ENCODE measurements around the gene MCM3. TPM values are rescaled to one million over a fixed set of nuclear protein-coding genes. Genes with fewer than 3 reads are reported as not detected.

MCM3 gene
- total RNA-seq: 100 to 1,000 TPM; 217 to 220 TPM

- Mint-ChIP-seq H3K4me3 (no peak within 1 kb of the TSS), H3K36me3 (ENCODE audit: low read depth) (peaks cover 37% of the 10 kb centered on the region), H3K27me3 (ENCODE audit: low read depth) (no peaks in the 10 kb centered on the region), H3K4me1 (ENCODE audit: low read depth) (peaks cover 51% of the 10 kb centered on the region), H3K9me3 (ENCODE audit: insufficient read depth) (no peaks in the 10 kb centered on the region), H3K27ac (peak within 1 kb of the TSS; percentile 17)
- DNase-seq (peak; percentile 99), ATAC-seq (peak; percentile 98)
- CTCF ChIA-PET: interaction anchor here (0.8 to 9.6 kb wide), 33 partner anchors 8 to 391 kb away, joined by 3 to 305 read pairs (median 7); partner anchors contain the start of genes EFHC1, PAQR8 and TMEM14A
- POLR2A ChIA-PET: interaction anchor here (0.7 to 6.5 kb wide), 16 partner anchors 12 to 135 kb away, joined by 3 to 47 read pairs (median 5); partner anchors contain the start of gene PAQR8
Measured at GRCh38 chr6:52284460-52285176, at the start of gene MCM3. Gene MCM3 (minus strand): TSS chr6:52284742. CDS start chr6:52284674, 68 bp downstream.

GRCh38 chr6:52333840-52334200, 49.3 kb upstream of the MCM3 start:
- peak; percentile 33 for DNase-seq
- no peaks in the 10 kb centered on the region for H3K9me3 Mint-ChIP-seq (ENCODE audit: insufficient read depth)
- peak overlapping the region; percentile 37 for H3K4me3 Mint-ChIP-seq
- no peaks in the 10 kb centered on the region for H3K27me3 Mint-ChIP-seq (ENCODE audit: low read depth)
- no peaks in the 10 kb centered on the region for H3K36me3 Mint-ChIP-seq (ENCODE audit: low read depth)
- peak; percentile 85 for ATAC-seq
- POLR2A ChIA-PET: interaction anchor here (1.1 to 1.9 kb wide), 5 partner anchors 14 to 49 kb away, joined by 3 to 7 read pairs (median 3); partner anchors contain the start of genes MCM3 and PAQR8
- peaks cover 61% of the 10 kb centered on the region for H3K4me1 Mint-ChIP-seq (ENCODE audit: low read depth)
- H3K27ac Mint-ChIP-seq: peak overlapping the region; percentile 82
- CTCF ChIA-PET: interaction anchor here (0.9 to 3.3 kb wide), 5 partner anchors 25 to 49 kb away, joined by 3 to 15 read pairs (median 5); partner anchors contain the start of genes MCM3 and PAQR8

- H3K27ac Mint-ChIP-seq: no peak overlapping the region
- CTCF ChIA-PET: interaction anchor here (1.0 to 1.9 kb wide), 3 partner anchors 29 to 57 kb away, joined by 3 to 7 read pairs (median 4); partner anchors contain the start of gene MCM3
Measured at GRCh38 chr6:52331793-52332457, 47.4 kb upstream of the MCM3 start.

GRCh38 chr6:52330470-52330869, 45.9 kb upstream of the MCM3 start:
- CTCF ChIA-PET: interaction anchor here (1.2 to 1.9 kb wide), 3 partner anchors 10 to 59 kb away, joined by 3 to 7 read pairs (median 4); partner anchors contain the start of gene MCM3
- Mint-ChIP-seq H3K4me1 (ENCODE audit: low read depth) (peaks cover 29% of the 10 kb centered on the region), H3K27ac (no peak overlapping the region), H3K4me3 (no peak overlapping the region), H3K27me3 (ENCODE audit: low read depth) (no peaks in the 10 kb centered on the region), H3K36me3 (ENCODE audit: low read depth) (no peaks in the 10 kb centered on the region), H3K9me3 (ENCODE audit: insufficient read depth) (no peaks in the 10 kb centered on the region)
- ATAC-seq (no peak), DNase-seq (no peak)
- POLR2A ChIA-PET: no interaction called here

More at GRCh38 chr6:52331793-52332457, 47.4 kb upstream of the MCM3 start:
- no peak for DNase-seq
- Mint-ChIP-seq H3K4me3 (no peak overlapping the region), H3K9me3 (ENCODE audit: insufficient read depth) (no peaks in the 10 kb centered on the region), H3K27me3 (ENCODE audit: low read depth) (no peaks in the 10 kb centered on the region), H3K4me1 (ENCODE audit: low read depth) (peaks cover 43% of the 10 kb centered on the region), H3K36me3 (ENCODE audit: low read depth) (no peaks in the 10 kb centered on the region)
- POLR2A ChIA-PET: no interaction called here
- ATAC-seq: no peak

GRCh38 chr6:52328729-52329128, 44.2 kb upstream of the MCM3 start:
- Mint-ChIP-seq H3K36me3 (ENCODE audit: low read depth) (no peaks in the 10 kb centered on the region), H3K27ac (no peak overlapping the region), H3K4me3 (no peak overlapping the region), H3K9me3 (ENCODE audit: insufficient read depth) (no peaks in the 10 kb centered on the region), H3K27me3 (ENCODE audit: low read depth) (no peaks in the 10 kb centered on the region), H3K4me1 (ENCODE audit: low read depth) (peaks cover 13% of the 10 kb centered on the region)
- POLR2A ChIA-PET: interaction anchor here (1.6 kb wide), 1 partner anchor 21 kb away, joined by 3 read pairs; no protein-coding TSS in a partner anchor
- CTCF ChIA-PET: interaction anchor here (0.8 kb wide), 1 partner anchor 18 kb away, joined by 5 read pairs; no protein-coding TSS in a partner anchor
- ATAC-seq: no peak
- no peak for DNase-seq

- H3K9me3 Mint-ChIP-seq (ENCODE audit: insufficient read depth): no peaks in the 10 kb centered on the region
- H3K27me3 Mint-ChIP-seq (ENCODE audit: low read depth): no peaks in the 10 kb centered on the region
- peaks cover 9% of the 10 kb centered on the region for H3K4me1 Mint-ChIP-seq (ENCODE audit: low read depth)
- ChIA-PET CTCF (interaction anchor here (0.8 kb wide), 1 partner anchor 18 kb away, joined by 5 read pairs; no protein-coding TSS in a partner anchor), POLR2A (interaction anchor here (1.6 kb wide), 1 partner anchor 20 kb away, joined by 3 read pairs; no protein-coding TSS in a partner anchor)
- no peak overlapping the region for H3K27ac Mint-ChIP-seq
- ATAC-seq (no peak), DNase-seq (no peak)
- H3K36me3 Mint-ChIP-seq (ENCODE audit: low read depth): no peaks in the 10 kb centered on the region
- H3K4me3 Mint-ChIP-seq: no peak overlapping the region
Measured at GRCh38 chr6:52328303-52328662, 43.7 kb upstream of the MCM3 start.

- POLR2A ChIA-PET: no interaction called here
- CTCF ChIA-PET: interaction anchor here (1.0 to 1.5 kb wide), 2 partner anchors 11 to 40 kb away, joined by 4 read pairs; no protein-coding TSS in a partner anchor
- H3K4me3 Mint-ChIP-seq: no peak overlapping the region
Measured at GRCh38 chr6:52326540-52327364, 42.2 kb upstream of the MCM3 start.

GRCh38 chr6:52325695-52326471, 41.3 kb upstream of the MCM3 start:
- POLR2A ChIA-PET: interaction anchor here (0.5 kb wide), 1 partner anchor 39 kb away, joined by 3 read pairs; no protein-coding TSS in a partner anchor

More at GRCh38 chr6:52326540-52327364, 42.2 kb upstream of the MCM3 start:
- ATAC-seq: no peak
- H3K27me3 Mint-ChIP-seq (ENCODE audit: low read depth): no peaks in the 10 kb centered on the region
- H3K27ac Mint-ChIP-seq: no peak overlapping the region
- H3K9me3 Mint-ChIP-seq (ENCODE audit: insufficient read depth): no peaks in the 10 kb centered on the region
- H3K4me1 Mint-ChIP-seq (ENCODE audit: low read depth): peaks cover 1% of the 10 kb centered on the region
- no peak for DNase-seq
- no peaks in the 10 kb centered on the region for H3K36me3 Mint-ChIP-seq (ENCODE audit: low read depth)

GRCh38 chr6:52324189-52324588, 39.6 kb upstream of the MCM3 start:
- DNase-seq: no peak
- H3K27ac Mint-ChIP-seq: no peak overlapping the region
- peaks cover under 1% of the 10 kb centered on the region for H3K4me1 Mint-ChIP-seq (ENCODE audit: low read depth)
- no peaks in the 10 kb centered on the region for H3K9me3 Mint-ChIP-seq (ENCODE audit: insufficient read depth)
- ChIA-PET POLR2A (no interaction called here), CTCF (no interaction called here)
- H3K4me3 Mint-ChIP-seq: no peak overlapping the region
- peaks cover 2% of the 10 kb centered on the region for H3K27me3 Mint-ChIP-seq (ENCODE audit: low read depth)
- ATAC-seq: no peak
- no peaks in the 10 kb centered on the region for H3K36me3 Mint-ChIP-seq (ENCODE audit: low read depth)

More at GRCh38 chr6:52325695-52326471, 41.3 kb upstream of the MCM3 start:
- Mint-ChIP-seq H3K27ac (no peak overlapping the region), H3K36me3 (ENCODE audit: low read depth) (no peaks in the 10 kb centered on the region), H3K4me3 (no peak overlapping the region), H3K27me3 (ENCODE audit: low read depth) (peaks cover 2% of the 10 kb centered on the region), H3K9me3 (ENCODE audit: insufficient read depth) (no peaks in the 10 kb centered on the region), H3K4me1 (ENCODE audit: low read depth) (no peaks in the 10 kb centered on the region)
- CTCF ChIA-PET: interaction anchor here (1.0 to 1.5 kb wide), 2 partner anchors 10 to 39 kb away, joined by 4 read pairs; no protein-coding TSS in a partner anchor
- ATAC-seq: no peak
- DNase-seq: no peak

GRCh38 chr6:52317841-52318581, 33.5 kb upstream of the MCM3 start:
- POLR2A ChIA-PET: no interaction called here
- peaks cover 2% of the 10 kb centered on the region for H3K27me3 Mint-ChIP-seq (ENCODE audit: low read depth)
- no peaks in the 10 kb centered on the region for H3K9me3 Mint-ChIP-seq (ENCODE audit: insufficient read depth)
- H3K4me1 Mint-ChIP-seq (ENCODE audit: low read depth): peaks cover 16% of the 10 kb centered on the region
- peak; percentile 69 for ATAC-seq
- no peak for DNase-seq
- H3K4me3 Mint-ChIP-seq: no peak overlapping the region
- H3K36me3 Mint-ChIP-seq (ENCODE audit: low read depth): no peaks in the 10 kb centered on the region
- H3K27ac Mint-ChIP-seq: no peak overlapping the region
- CTCF ChIA-PET: interaction anchor here (1.5 kb wide), 1 partner anchor 10 kb away, joined by 4 read pairs; no protein-coding TSS in a partner anchor
